ENCODE measurements around the gene SLC6A7.

The SLC6A7 gene

DNA sequence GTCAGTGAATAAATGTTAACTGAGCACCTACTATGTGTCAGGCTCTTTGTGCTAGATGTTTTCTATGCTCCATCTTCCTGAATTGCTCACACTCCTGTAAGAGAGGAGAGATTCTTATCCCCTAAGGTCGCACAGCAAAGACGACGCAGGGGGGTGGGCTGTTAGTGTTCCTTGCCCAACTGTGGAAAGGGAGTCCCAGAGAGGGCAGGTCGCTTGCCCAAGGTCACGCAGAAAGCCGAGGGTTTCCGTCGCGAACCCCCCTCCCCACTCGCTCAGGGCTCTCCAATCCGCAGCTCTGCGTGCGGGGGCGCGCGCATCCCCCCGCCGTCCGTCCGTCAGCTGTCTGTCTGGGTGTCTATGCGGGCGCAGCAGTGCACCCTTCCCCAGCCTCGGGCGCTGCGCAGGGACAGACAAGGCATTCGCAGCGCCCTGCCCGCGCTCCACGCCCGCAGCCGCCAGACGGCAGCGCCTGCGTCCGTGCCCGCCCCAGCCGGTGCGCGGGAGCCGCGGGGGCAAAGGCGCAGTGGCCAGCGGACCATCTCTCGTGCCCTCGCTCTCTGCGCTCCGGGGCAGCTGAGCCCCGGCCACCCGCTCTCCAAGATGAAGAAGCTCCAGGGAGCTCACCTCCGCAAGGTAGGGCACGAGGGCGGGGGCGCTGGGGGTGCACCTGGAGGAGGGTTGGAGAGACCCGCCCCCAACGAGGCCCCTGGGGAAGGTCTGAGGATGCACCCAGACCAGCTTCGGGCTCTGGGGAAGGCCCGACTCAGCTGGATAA is at the start of gene SLC6A7:
Gene SLC6A7, plus strand, starts transcription at position 335 of the 775 bp plus-strand sequence. Its CDS starts 266 bp downstream, at position 601.
- no peak for DNase-seq (ENCODE audit: low read depth)
- no peak within 1 kb of the TSS for H3K4me3 ChIP-seq (ENCODE audit: low read length)
- TF ChIP-seq, protein P1, sequence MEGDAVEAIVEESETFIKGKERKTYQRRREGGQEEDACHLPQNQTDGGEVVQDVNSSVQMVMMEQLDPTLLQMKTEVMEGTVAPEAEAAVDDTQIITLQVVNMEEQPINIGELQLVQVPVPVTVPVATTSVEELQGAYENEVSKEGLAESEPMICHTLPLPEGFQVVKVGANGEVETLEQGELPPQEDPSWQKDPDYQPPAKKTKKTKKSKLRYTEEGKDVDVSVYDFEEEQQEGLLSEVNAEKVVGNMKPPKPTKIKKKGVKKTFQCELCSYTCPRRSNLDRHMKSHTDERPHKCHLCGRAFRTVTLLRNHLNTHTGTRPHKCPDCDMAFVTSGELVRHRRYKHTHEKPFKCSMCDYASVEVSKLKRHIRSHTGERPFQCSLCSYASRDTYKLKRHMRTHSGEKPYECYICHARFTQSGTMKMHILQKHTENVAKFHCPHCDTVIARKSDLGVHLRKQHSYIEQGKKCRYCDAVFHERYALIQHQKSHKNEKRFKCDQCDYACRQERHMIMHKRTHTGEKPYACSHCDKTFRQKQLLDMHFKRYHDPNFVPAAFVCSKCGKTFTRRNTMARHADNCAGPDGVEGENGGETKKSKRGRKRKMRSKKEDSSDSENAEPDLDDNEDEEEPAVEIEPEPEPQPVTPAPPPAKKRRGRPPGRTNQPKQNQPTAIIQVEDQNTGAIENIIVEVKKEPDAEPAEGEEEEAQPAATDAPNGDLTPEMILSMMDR (conservative IDR thresholded peaks at IDR 0.05; ENCODE audit: low read depth, low read length) = no peak

DNA sequence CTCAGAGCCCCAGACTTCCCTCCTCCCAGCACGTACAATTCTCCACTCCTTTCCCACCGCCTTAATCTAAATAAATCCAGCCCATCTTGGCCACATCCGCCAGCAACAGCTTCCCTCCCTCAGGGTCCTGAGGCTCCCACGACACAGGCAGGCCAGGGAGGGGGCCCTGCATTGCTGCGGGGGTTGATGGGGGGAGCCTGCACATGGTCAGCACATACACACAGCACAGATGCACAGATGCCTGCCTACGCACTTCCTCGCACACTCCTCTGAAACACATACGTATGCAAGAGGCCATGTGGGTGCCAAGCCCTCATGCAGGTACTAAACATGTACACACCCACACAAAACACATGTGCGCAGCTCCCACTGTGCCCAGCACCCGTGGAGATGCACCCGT is 49.0 kb upstream of the SLC6A7 start:
- TF ChIP-seq, protein P1 (conservative IDR thresholded peaks at IDR 0.05; ENCODE audit: low read depth, low read length) = no peak
- H3K4me3 ChIP-seq (ENCODE audit: low read length) = no peak overlapping the region
- DNase-seq (ENCODE audit: low read depth) = no peak

DNA sequence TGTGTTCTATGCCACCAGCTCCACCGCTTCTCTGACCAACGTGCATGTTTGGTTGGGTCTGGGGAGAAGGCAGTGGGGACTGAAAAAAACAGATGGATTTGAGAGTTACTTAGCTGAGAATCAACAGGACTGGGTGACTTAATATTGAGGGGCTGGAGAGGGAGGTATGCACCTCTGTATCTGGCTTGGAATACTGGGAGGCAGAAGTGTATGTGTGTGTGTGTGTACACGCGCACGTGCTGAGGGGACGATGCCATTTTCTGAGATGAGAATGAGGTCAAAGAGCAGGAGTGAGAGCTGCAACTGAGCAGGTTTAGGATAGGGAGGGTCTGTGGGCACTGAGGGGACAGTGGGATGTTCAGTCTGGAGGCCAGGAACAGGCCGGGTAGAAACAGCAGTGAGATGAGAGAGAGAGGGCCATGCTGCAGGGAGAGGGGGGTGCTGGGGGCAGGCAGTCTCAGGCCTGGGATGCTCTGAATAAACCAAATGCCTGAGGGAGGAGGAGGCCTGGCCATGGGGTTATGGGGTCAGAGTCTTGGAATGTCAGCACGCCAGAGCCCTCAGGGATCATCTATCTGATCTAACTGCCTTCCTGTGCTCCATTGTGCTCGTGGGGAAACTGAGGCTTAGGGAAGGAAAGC is 48.2 kb upstream of the SLC6A7 start:
- DNase-seq (ENCODE audit: low read depth) = no peak

DNA sequence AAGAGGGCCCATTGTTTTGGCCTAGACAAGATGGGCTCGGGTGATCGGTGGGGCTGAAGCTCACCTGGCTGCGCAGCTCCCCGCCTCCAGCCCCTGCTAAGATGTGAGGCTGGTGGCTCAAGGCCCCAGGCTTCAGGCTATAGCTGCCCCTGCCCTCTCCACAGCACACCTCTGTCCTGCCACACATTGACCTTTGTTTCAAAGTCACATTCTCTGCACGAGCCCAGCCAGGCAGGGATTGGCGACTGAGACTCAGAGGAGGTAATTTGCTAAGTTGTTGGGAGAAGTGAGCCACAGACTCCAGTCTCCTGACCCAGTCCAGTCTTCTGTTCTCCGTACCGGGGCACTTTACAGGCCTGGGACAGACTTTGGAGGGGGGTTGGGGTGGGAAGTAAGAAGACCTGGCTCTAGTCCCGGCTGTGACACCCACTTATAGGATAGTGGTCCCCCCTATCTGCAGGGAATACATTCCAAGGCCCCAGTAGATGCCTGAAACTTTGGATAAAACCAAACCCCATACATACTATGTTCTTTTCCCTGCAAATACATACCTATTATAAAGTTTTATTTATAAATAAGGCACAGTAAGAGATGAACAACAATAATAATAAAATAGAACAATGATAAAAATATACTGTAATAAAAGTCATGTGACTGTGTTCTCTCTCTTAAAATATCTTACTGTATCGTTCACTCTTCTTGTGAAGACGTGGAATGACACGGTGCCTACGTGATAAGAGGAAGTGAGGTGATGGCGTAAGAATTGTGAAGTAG is 47.5 kb upstream of the SLC6A7 start:
- TF ChIP-seq, protein P1 (conservative IDR thresholded peaks at IDR 0.05; ENCODE audit: low read depth, low read length) = no peak
- H3K4me3 ChIP-seq (ENCODE audit: low read length) = no peak overlapping the region
- no peak for DNase-seq (ENCODE audit: low read depth)

More for the DNA sequence above, 48.2 kb upstream of the SLC6A7 start:
- TF ChIP-seq, protein P1 (conservative IDR thresholded peaks at IDR 0.05; ENCODE audit: low read depth, low read length) = no peak
- H3K4me3 ChIP-seq (ENCODE audit: low read length) = no peak overlapping the region

DNA sequence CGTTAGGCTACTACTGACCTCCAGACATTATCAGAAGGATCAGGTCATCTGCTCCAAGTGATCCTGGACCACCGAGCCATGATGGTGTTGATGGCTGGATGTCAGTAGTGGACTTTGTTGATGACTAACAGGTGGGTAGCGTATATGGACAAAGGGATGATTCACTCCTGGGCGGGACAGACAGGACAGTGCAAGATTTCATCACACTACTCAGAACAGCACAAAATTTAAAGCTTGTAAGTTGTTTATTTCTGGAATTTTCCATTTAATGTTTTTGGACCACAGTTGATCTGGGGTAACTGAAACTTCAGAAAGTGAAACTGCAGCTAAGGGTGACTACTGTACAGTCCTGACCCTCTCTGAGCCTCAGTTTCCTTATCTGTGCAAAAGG is 46.9 kb upstream of the SLC6A7 start:
- DNase-seq (ENCODE audit: low read depth) = no peak
- no peak overlapping the region for H3K4me3 ChIP-seq (ENCODE audit: low read length)
- TF ChIP-seq, protein P1 (conservative IDR thresholded peaks at IDR 0.05; ENCODE audit: low read depth, low read length) = no peak

DNA sequence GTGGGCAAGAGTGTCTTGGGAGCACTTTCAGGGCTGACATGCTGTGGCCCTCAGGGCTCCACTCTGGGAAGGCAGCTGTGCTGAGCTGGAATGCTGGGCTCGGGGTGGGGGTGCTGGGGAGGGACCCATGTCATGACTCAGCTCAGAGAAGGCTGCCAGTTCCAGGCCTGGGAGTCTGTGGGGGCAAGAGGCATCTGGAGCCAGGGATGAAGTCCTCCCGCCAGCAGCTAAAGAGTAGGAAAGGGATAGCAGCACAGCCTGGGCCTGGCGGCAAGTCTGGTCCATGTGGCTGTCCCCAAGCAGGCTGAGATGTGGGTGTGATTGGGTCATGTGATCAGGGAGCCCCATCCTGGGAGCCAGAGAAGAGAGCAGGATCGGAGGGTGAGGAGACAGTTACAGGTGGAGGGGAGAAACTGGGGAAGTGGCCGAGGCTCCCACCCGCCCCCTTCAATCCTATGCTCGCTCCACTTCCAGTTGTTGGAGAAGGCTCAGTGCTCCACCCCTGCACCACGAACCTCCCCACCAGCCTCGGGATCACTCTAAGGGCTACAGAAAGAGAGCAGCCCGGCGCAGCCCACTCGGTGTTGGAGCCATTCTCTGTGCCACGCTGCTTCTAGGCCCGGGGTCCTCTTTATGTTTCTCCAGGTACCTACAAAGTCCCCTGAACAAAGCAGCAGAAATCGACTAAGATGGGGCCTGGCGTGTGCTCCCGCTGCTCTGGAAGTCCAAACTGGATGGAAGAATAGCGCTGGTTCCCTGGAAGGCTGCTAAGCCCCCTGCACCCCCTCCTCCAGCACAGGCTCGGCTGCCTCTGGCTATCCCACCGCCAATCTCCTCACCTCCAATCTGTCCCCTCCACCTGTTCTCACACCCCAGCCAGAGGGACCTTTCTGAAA is 46.3 kb upstream of the SLC6A7 start:
- DNase-seq (ENCODE audit: low read depth) = peak; percentile 80
- TF ChIP-seq, protein P1 (conservative IDR thresholded peaks at IDR 0.05; ENCODE audit: low read depth, low read length) = no peak
- no peak overlapping the region for H3K4me3 ChIP-seq (ENCODE audit: low read length)

Measured in retinal pigment epithelial cell (primary cell).